Endothelial cell of umbilical vein (primary cell): ENCODE measurements around the gene PDSS1. TPM values are rescaled to one million over a fixed set of nuclear protein-coding genes. Genes with fewer than 3 reads are reported as not detected.

Source experiments
- BruUV-seq: library from RNA; stranded (reverse); fragments of 400-500 nt; replicated peaks from 2 replicates; lab custom pipeline; 2021; lab: Mats Ljungman, UMichigan
- CTCF ChIA-PET: fragments of 300-600, 350-600 bp; sonication (Branson Sonifier 250); formaldehyde crosslinking; loops from one replicate; lab custom pipeline; 2021; ENCODE audit warnings: antibody characterized with exemption, inconsistent platforms; lab: Charles Lee
- POLR2A ChIA-PET: fragments of 300-600, 350-600 bp; sonication (Branson Sonifier 250); formaldehyde crosslinking; loops from one replicate; lab custom pipeline; 2021; ENCODE audit warnings: antibody characterized with exemption, inconsistent platforms; lab: Charles Lee
- DNase-seq: peaks from one replicate; pipeline ENCODE4 v3.0.0-alpha.2; 2011; ENCODE audit warnings: low read depth, low spot score
- FAIRE-seq: peaks from 2 replicates; lab custom pipeline; 2011; peaks lifted over from hg19 to GRCh38; lab: Jason Lieb, UNC
- H2AFZ ChIP-seq: 2 replicates; pipeline ENCODE4 v1.6.0; 2012; ENCODE audit warnings: low read depth, low read length, control low read depth, inconsistent platforms
- H3K27ac ChIP-seq: 2 replicates; pipeline ENCODE4 v1.5.1; 2011; ENCODE audit warnings: low read depth, mild to moderate bottlenecking, control low read depth, low read length, moderate library complexity; ENCODE audit not compliant: insufficient read depth
- H3K27me3 ChIP-seq, 2 experiments: 2 replicates each; pipeline versions ENCODE4 v1.6.0 to v1.6.1; 2011; ENCODE audit warnings: low read length in 2 of 2, mixed read lengths in 1 of 2; ENCODE audit not compliant: control insufficient read depth in 2 of 2, insufficient read depth in 2 of 2
- H3K36me3 ChIP-seq, 2 experiments: 2 replicates in 1 of 2; 3 replicates in 1 of 2; pipeline ENCODE4 v1.5.1; 2011; ENCODE audit warnings: low read length in 2 of 2, mild to moderate bottlenecking in 1 of 2, moderate library complexity in 1 of 2; ENCODE audit not compliant: control insufficient read depth in 2 of 2, insufficient read depth in 2 of 2; ENCODE audit errors: extremely low read depth in 1 of 2
- H3K4me1 ChIP-seq: 3 replicates; pipeline ENCODE4 v1.5.1; 2011; ENCODE audit warnings: mild to moderate bottlenecking, low read length; ENCODE audit not compliant: control insufficient read depth, insufficient read depth; ENCODE audit errors: extremely low read depth
- H3K4me2 ChIP-seq: 2 replicates; pipeline ENCODE4 v1.6.1; 2011; ENCODE audit warnings: low read length, control low read depth, mixed read lengths; ENCODE audit not compliant: insufficient read depth
- H3K4me3 ChIP-seq, 3 experiments: fragments of 200-600 bp in 1 of 3; sonication (generic), shearing (Covaris generic) in 1 of 3; replicated peaks in 1 of 3; 2 replicates each; pipeline ENCODE4 v1.5.1; 2011 to 2016; ENCODE audit warnings: control low read depth in 3 of 3, low read length in 3 of 3, mild to moderate bottlenecking in 2 of 3, inconsistent platforms in 1 of 3, low read depth in 1 of 3, moderate library complexity in 1 of 3; ENCODE audit not compliant: insufficient read depth in 1 of 3
- H3K79me2 ChIP-seq: 2 replicates; pipeline ENCODE4 v1.6.0; 2012; ENCODE audit warnings: low read length, inconsistent platforms; ENCODE audit not compliant: control insufficient read depth, insufficient read depth
- H3K9ac ChIP-seq: replicated peaks from 2 replicates; pipeline ENCODE3; 2011; ENCODE audit warnings: low read length, control low read depth; ENCODE audit not compliant: insufficient read depth; ENCODE audit errors: extremely low read depth
- H3K9me1 ChIP-seq: replicated peaks from 3 replicates; pipeline ENCODE4 v1.6.0; 2011; ENCODE audit warnings: mild to moderate bottlenecking, low read length; ENCODE audit not compliant: control insufficient read depth, insufficient read depth; ENCODE audit errors: extremely low read depth
- H3K9me3 ChIP-seq: replicated peaks from 2 replicates; pipeline ENCODE4 v1.5.1; 2012; ENCODE audit warnings: low read length, inconsistent platforms; ENCODE audit not compliant: control insufficient read depth, insufficient read depth
- H4K20me1 ChIP-seq: replicated peaks from 2 replicates; pipeline ENCODE3; 2011; ENCODE audit warnings: mild to moderate bottlenecking, low read length; ENCODE audit not compliant: control insufficient read depth, insufficient read depth; ENCODE audit errors: extremely low read depth
- CTCF ChIP-seq, 2 donors: IDR thresholded peaks; 1 replicate in 1 of 2; 2 replicates in 1 of 2; pipeline ENCODE4 v1.5.1; 2011; ENCODE audit warnings: low read length in 2 of 2, mild to moderate bottlenecking in 2 of 2, moderate library complexity in 2 of 2, control low read depth in 1 of 2, inconsistent platforms in 1 of 2, low read depth in 1 of 2; ENCODE audit not compliant: insufficient read depth in 1 of 2; ENCODE audit errors: extremely low read depth in 1 of 2
- EZH2 ChIP-seq: IDR thresholded peaks from 2 replicates; pipeline ENCODE4 v1.6.1; 2012; ENCODE audit warnings: borderline replicate concordance, low read depth, mild to moderate bottlenecking, moderate library complexity, low read length, inconsistent platforms; ENCODE audit not compliant: severe bottlenecking
- FOS ChIP-seq: IDR thresholded peaks from 2 replicates; pipeline ENCODE4 v1.6.1; 2011; ENCODE audit warnings: mild to moderate bottlenecking, low read length, moderate library complexity, borderline replicate concordance; ENCODE audit not compliant: insufficient read depth
- GATA2 ChIP-seq: IDR thresholded peaks from 2 replicates; pipeline ENCODE4 v1.7.0; 2011; ENCODE audit warnings: low read depth, mild to moderate bottlenecking, moderate library complexity, mixed read lengths, low read length; ENCODE audit not compliant: insufficient read length, insufficient read depth
- JUN ChIP-seq: IDR thresholded peaks from 2 replicates; pipeline ENCODE4 v1.6.1; 2011; ENCODE audit warnings: borderline replicate concordance, low read depth; ENCODE audit not compliant: insufficient read length, insufficient read depth
- MAX ChIP-seq: IDR thresholded peaks from 2 replicates; pipeline ENCODE4 v1.6.1; 2011; ENCODE audit not compliant: insufficient read depth, insufficient read length
- MYC ChIP-seq: IDR thresholded peaks from one replicate; pipeline ENCODE4 v1.6.1; 2011; ENCODE audit warnings: mild to moderate bottlenecking, low read depth, low read length
- POLR2A ChIP-seq: IDR thresholded peaks from 2 replicates; pipeline ENCODE4 v1.6.1; 2012; ENCODE audit warnings: low read depth, mild to moderate bottlenecking, control low read depth, low read length
- POLR2AphosphoS5 ChIP-seq: IDR thresholded peaks from 2 replicates; pipeline ENCODE4 v1.6.1; 2012; ENCODE audit warnings: low read depth, mild to moderate bottlenecking, control low read depth, low read length, moderate library complexity; ENCODE audit not compliant: insufficient read depth
- dilution Hi-C: fragments of 300-500 bp; cut with MboI; formaldehyde crosslinking; loops from one replicate; pipeline ENCODE4 v1.15.0; 2019; ENCODE audit warnings: low sequenced_read_pairs; ENCODE audit not compliant: extremely low pct_ligation_motif_present
- intact Hi-C: fragments of 100-400 bp; cut with micrococcal nuclease; formaldehyde crosslinking; loops from one replicate; pipeline ENCODE4 v1.10.0; 2022
- polyA plus RNA-seq, 4 experiments: library from polyadenylated mRNA; depleted of rRNA in 3 of 4; stranded (reverse) in 3 of 4; unstranded in 1 of 4; fragments of >200 nt; gene quantifications; 2 replicates each; pipeline versions ENCODE4 v1.2.1 to v1.2.3, GENCODE V29; 2011 to 2012; ENCODE audit warnings: missing spikeins in 1 of 4
- total RNA-seq: library from RNA; stranded (reverse); gene quantifications from 2 replicates; pipeline ENCODE4 v1.2.3, GENCODE V29; 2021

PDSS1 gene
- total and polyA plus RNA-seq, 2 donors (not counting 3 experiments of a cell fraction or from before 2014, with no cell fraction given), result 9.1 to 11.3 TPM

GRCh38 chr10:26699631-26700030, 2.1 kb downstream of the PDSS1 start:
- FAIRE-seq, result no peak
- Histone ChIP-seq H3K9me1 (no peaks in the 10 kb centered on the region), H3K79me2 (peaks cover 53% of the 10 kb centered on the region), H3K27me3 (no peaks in the 10 kb centered on the region), H3K4me2 (no peak overlapping the region), H3K27ac (no peak overlapping the region), H3K36me3 (no peaks in the 10 kb centered on the region), H3K4me3 (no peak overlapping the region), H4K20me1 (no peaks in the 10 kb centered on the region), H3K9me3 (no peaks in the 10 kb centered on the region), H2AFZ (no peak overlapping the region), H3K9ac (no peak overlapping the region), H3K4me1 (peaks cover 10% of the 10 kb centered on the region)
- POLR2A ChIA-PET, result no interaction called here
- dilution Hi-C loops, result no loop called here
- no peak for TF ChIP-seq EZH2
- TF ChIP-seq POLR2AphosphoS5, result no peak
- TF ChIP-seq MAX, result no peak
- TF ChIP-seq MYC, result no peak
- TF ChIP-seq GATA2, result no peak
- no peak for TF ChIP-seq FOS
- no peak for TF ChIP-seq POLR2A
- TF ChIP-seq CTCF (IDR thresholded peaks at IDR 0.05; ENCODE audit: extremely low read depth in 1 of 2, insufficient read depth in 1 of 2, low read depth in 1 of 2, low read length in 2 of 2), result no peak
- no peak for TF ChIP-seq JUN
- DNase-seq, result no peak
- CTCF ChIA-PET, result no interaction called here
- no TSS peak for BruUV-seq
- intact Hi-C loops, result loop anchor here (5.0 kb wide), 1 partner anchor 543 kb away; the partner anchor contains the start of gene ACBD5
